PFSK-1 (cell line): ENCODE results near the gene CHRNA9.

ENCODE experiments used
- FOXP2 ChIP-seq: optimal IDR thresholded peaks from 2 replicates; pipeline ENCODE3; 2011; ENCODE audit warnings: borderline replicate concordance, control low read depth, inconsistent platforms; ENCODE audit not compliant: insufficient read depth; ENCODE audit errors: extremely low read length, extremely low read depth
- POLR2AphosphoS5 ChIP-seq: IDR thresholded peaks from 2 replicates; pipeline ENCODE4 v1.6.1; 2012; ENCODE audit warnings: low read depth, mild to moderate bottlenecking, control low read depth, low read length, moderate library complexity
- SIN3A ChIP-seq: IDR thresholded peaks from 2 replicates; pipeline ENCODE4 v1.6.1; 2012; ENCODE audit warnings: mild to moderate bottlenecking, low read length, moderate library complexity, borderline replicate concordance; ENCODE audit not compliant: insufficient read depth
- TAF1 ChIP-seq: IDR thresholded peaks from 2 replicates; pipeline ENCODE4 v1.6.1; 2012; ENCODE audit warnings: low read length, control low read depth, borderline replicate concordance; ENCODE audit not compliant: insufficient read depth
- TF ChIP-seq, protein P1 (sequence below), 2 experiments: IDR thresholded peaks; 2 replicates each; pipeline versions ENCODE4 v1.6.1 to v1.8.0; 2011 to 2012; ENCODE audit warnings: low read depth in 2 of 2, low read length in 2 of 2, control low read depth in 1 of 2, inconsistent platforms in 1 of 2, mild to moderate bottlenecking in 1 of 2, moderate library complexity in 1 of 2; ENCODE audit not compliant: insufficient read depth in 1 of 2

The CHRNA9 gene

DNA sequence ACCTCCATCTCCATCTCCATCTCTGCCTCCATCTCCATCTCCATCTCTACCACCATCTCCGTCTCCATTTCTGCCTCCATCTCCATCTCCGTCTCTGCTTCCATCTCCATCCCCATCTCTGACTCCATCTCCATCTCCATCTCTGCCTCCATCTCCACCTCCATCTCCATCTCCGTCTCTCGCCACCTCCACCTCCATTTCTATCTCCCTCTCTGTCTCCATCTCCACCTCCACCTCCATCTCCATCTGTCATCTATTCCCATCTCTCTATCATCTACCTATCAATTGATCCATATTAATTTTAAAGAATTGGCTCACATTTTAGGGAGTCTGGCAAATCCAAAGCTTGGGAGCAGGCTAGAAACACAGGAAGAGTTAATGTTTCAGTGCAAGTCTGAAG, 39.6 kb upstream of the CHRNA9 start:
- no peak for TF ChIP-seq TAF1
- TF ChIP-seq, protein P1, sequence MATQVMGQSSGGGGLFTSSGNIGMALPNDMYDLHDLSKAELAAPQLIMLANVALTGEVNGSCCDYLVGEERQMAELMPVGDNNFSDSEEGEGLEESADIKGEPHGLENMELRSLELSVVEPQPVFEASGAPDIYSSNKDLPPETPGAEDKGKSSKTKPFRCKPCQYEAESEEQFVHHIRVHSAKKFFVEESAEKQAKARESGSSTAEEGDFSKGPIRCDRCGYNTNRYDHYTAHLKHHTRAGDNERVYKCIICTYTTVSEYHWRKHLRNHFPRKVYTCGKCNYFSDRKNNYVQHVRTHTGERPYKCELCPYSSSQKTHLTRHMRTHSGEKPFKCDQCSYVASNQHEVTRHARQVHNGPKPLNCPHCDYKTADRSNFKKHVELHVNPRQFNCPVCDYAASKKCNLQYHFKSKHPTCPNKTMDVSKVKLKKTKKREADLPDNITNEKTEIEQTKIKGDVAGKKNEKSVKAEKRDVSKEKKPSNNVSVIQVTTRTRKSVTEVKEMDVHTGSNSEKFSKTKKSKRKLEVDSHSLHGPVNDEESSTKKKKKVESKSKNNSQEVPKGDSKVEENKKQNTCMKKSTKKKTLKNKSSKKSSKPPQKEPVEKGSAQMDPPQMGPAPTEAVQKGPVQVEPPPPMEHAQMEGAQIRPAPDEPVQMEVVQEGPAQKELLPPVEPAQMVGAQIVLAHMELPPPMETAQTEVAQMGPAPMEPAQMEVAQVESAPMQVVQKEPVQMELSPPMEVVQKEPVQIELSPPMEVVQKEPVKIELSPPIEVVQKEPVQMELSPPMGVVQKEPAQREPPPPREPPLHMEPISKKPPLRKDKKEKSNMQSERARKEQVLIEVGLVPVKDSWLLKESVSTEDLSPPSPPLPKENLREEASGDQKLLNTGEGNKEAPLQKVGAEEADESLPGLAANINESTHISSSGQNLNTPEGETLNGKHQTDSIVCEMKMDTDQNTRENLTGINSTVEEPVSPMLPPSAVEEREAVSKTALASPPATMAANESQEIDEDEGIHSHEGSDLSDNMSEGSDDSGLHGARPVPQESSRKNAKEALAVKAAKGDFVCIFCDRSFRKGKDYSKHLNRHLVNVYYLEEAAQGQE (IDR thresholded peaks at IDR 0.05; ENCODE audit: insufficient read depth in 1 of 2, low read depth in 2 of 2, low read length in 2 of 2): no peak
- no peak for TF ChIP-seq FOXP2
- TF ChIP-seq POLR2AphosphoS5: no peak
- TF ChIP-seq SIN3A: no peak

DNA sequence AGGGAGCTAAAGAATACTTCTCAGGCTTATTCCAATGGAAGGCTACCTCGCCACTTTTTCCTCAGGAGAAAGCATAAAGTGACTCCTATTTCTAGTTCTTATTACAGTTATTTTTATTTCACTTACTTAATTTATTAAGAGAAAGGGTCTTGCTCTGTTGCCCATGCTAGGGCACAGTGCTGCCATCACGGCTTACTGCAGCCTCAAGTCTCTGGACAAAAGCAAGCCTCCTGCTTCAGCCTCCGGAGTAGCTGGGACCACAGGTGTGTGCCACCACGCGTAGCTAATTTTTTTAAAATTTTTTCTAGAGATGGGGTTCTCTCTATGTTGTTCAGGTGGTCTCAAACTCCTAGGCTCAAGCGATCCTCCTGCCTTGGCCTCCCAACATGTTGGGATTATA, 36.0 kb upstream of the CHRNA9 start:
- TF ChIP-seq TAF1: no peak
- no peak for TF ChIP-seq SIN3A
- TF ChIP-seq POLR2AphosphoS5: no peak
- TF ChIP-seq, protein P1 (IDR thresholded peaks at IDR 0.05; ENCODE audit: insufficient read depth in 1 of 2, low read depth in 2 of 2, low read length in 2 of 2): no peak
- no peak for TF ChIP-seq FOXP2

DNA sequence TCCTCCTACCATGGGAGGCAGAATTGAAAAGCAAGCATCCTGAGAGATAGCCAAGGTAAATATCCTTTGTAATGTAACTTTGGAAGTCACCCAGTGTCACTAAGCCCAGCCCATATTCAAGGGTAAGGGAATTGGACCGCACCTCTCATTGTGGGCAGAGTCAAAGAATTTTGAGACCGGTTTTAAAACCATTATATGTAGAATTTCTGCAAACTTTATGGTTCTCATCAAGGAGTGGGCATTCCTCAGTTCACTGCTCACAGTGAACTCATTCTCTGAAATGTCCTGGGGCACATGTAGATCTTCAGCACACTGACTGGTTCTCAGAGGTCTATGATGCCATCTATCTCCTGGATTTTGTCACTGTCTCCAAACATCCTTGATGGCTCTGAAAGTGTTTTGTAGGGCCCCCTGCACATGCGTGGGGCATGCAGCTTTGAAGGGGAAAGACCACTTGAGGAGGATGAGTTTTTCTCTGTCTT, 35.3 kb upstream of the CHRNA9 start:
- no peak for TF ChIP-seq FOXP2
- no peak for TF ChIP-seq POLR2AphosphoS5
- TF ChIP-seq, protein P1 (IDR thresholded peaks at IDR 0.05; ENCODE audit: insufficient read depth in 1 of 2, low read depth in 2 of 2, low read length in 2 of 2): no peak
- TF ChIP-seq SIN3A: no peak
- no peak for TF ChIP-seq TAF1

DNA sequence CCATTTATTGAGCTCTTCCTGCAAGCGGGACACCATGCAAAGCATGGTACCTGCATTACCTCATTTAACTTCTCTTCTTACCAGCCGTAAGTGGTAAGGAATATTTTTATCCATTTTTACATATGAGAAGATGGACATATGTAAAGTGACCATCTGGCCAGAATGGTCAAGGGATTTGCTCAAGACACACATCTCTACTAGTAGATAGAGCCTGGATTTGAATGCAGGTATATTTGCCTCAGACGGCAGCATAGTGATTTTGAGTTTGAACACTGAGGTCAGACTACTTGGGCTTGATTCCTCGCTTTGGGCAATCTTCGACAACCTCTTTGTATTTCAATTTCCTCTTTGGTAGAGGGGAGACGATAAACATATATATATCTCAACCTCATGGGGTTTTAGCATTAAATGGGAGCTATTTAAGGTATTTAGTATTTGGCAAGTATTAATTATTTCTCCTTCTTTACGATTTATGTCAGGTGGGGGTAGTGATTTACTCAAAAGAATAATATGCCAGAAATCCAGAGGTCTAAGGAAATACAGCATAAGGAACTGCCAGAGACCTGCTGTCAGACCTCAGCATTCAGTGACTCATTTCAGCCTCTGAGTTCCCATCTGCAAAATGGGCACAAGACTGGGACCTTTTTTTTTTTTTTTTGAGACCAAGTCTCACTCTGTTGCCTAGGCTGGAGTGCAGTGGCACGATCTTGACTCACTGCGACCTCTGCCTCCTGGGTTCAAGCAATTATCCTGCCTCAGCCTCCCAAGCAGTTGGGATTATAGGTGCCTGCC, 34.6 kb upstream of the CHRNA9 start:
- TF ChIP-seq POLR2AphosphoS5 (no peak), SIN3A (no peak), FOXP2 (no peak), TAF1 (no peak)
- TF ChIP-seq, protein P1 (IDR thresholded peaks at IDR 0.05; ENCODE audit: insufficient read depth in 1 of 2, low read depth in 2 of 2, low read length in 2 of 2): no peak
